ENCODE measurements around the gene KRCC1. TPM values are rescaled to one million over a fixed set of nuclear protein-coding genes. Genes with fewer than 3 reads are reported as not detected.

Gene KRCC1
- total and polyA plus RNA-seq, 9 of the 15 experiments (the other 6 are each of a cell fraction or from before 2014, with no cell fraction given), result 1.9 to 6.0 (median 2.2) TPM

GRCh38 chr2:88057437-88057844, 1.9 kb upstream of the KRCC1 start (continued):
- TF ChIP-seq CREB3 (tag; conservative IDR thresholded peaks at IDR 0.05; ENCODE audit: low read depth) (no peak), CBX5 (IDR thresholded peaks at IDR 0.05; ENCODE audit: borderline replicate concordance, low read depth) (no peak), CREB3L1 (IDR thresholded peaks at IDR 0.05; ENCODE audit: borderline replicate concordance, low read depth) (no peak), ARID3B (CRISPR knock-in tag; IDR thresholded peaks at IDR 0.05; ENCODE audit: borderline replicate concordance) (no peak), CTCF (IDR thresholded peaks at IDR 0.05 in 2 of 3, conservative IDR thresholded peaks at IDR 0.05 in 1 of 3; ENCODE audit: insufficient read depth in 2 of 3, low read depth in 1 of 3, low read length in 3 of 3) (no peak), ATF7 (IDR thresholded peaks at IDR 0.05) (no peak), TCFL5 (CRISPR knock-in tag; conservative IDR thresholded peaks at IDR 0.05) (no peak), PHTF2 (CRISPR knock-in tag; IDR thresholded peaks at IDR 0.05) (no peak), DPF2 (IDR thresholded peaks at IDR 0.05) (peak; percentile 87), EWSR1 (IDR thresholded peaks at IDR 0.05; ENCODE audit: borderline replicate concordance, low read depth, partially characterized antibody) (no peak), ZBTB40 (IDR thresholded peaks at IDR 0.05) (no peak), ZBTB40 (CRISPR knock-in tag; IDR thresholded peaks at IDR 0.05) (no peak), MEF2A (IDR thresholded peaks at IDR 0.05; ENCODE audit: control insufficient read depth, low read depth, low read length) (no peak)
